ENCODE results near the gene TTLL11.

DNA sequence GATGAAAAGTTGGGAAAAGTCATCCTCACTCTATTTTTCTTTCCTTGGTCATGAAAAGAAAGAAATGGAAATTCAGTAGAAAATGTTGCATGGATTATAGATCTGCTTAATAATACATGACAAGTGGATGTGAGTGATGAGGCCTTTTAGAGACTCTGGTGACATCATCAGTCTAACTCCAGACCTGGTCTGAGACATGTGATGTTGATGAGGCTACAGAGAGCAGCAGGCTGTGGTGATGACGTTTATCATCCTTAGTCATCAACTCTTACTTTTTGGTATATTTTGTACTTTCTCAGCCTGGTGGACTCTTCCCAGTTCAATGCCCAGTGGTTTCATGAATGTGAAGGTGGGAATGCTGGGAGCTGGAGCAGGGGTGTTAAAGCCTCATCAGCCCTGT is 116.4 kb downstream of the TTLL11 start:
- TF ChIP-seq, protein P1, sequence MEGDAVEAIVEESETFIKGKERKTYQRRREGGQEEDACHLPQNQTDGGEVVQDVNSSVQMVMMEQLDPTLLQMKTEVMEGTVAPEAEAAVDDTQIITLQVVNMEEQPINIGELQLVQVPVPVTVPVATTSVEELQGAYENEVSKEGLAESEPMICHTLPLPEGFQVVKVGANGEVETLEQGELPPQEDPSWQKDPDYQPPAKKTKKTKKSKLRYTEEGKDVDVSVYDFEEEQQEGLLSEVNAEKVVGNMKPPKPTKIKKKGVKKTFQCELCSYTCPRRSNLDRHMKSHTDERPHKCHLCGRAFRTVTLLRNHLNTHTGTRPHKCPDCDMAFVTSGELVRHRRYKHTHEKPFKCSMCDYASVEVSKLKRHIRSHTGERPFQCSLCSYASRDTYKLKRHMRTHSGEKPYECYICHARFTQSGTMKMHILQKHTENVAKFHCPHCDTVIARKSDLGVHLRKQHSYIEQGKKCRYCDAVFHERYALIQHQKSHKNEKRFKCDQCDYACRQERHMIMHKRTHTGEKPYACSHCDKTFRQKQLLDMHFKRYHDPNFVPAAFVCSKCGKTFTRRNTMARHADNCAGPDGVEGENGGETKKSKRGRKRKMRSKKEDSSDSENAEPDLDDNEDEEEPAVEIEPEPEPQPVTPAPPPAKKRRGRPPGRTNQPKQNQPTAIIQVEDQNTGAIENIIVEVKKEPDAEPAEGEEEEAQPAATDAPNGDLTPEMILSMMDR (IDR thresholded peaks at IDR 0.05), result no peak
- TF ChIP-seq EP300 (IDR thresholded peaks at IDR 0.05; ENCODE audit: low read depth), result no peak
- no peak for TF ChIP-seq POLR2A (IDR thresholded peaks at IDR 0.05)
- TF ChIP-seq POLR2AphosphoS5 (IDR thresholded peaks at IDR 0.05), result no peak

Measured in transverse colon (tissue), 4 donors.